SK-N-SH treated with all-trans-retinoic acid at 6 μM for 48 hours (cell line): ENCODE results near the gene RBM33.

Experiments
- ATAC-seq: fragments of 200-7000 bp; cut with Tn5 transposase; 3 replicates; pipeline ENCODE4 v1.9.1; 2020; ENCODE audit warnings: mild to moderate bottlenecking, moderate library complexity
- ARNTL ChIP-seq: fragments of 450-650 bp; formaldehyde crosslinking; IDR thresholded peaks from 2 replicates; pipeline ENCODE4 v1.5.0; 2020; ENCODE audit warnings: low read depth, mild to moderate bottlenecking, moderate library complexity, borderline replicate concordance
- BACH2 ChIP-seq: fragments of 250-450 bp; sonication (Bioruptor Pico); IDR thresholded peaks from 2 replicates; pipeline ENCODE4 v1.9.0; 2021; ENCODE audit warnings: mild to moderate bottlenecking, borderline replicate concordance
- CREB5 ChIP-seq: fragments of 250-450 bp; sonication (Bioruptor Pico); IDR thresholded peaks from 2 replicates; pipeline ENCODE4 v1.5.1; 2020; ENCODE audit warnings: low read depth, mild to moderate bottlenecking, moderate library complexity
- CSDC2 ChIP-seq: fragments of 250-450 bp; sonication (Bioruptor Pico); IDR thresholded peaks from 2 replicates; pipeline ENCODE4 v1.5.0; 2020; ENCODE audit warnings: mild to moderate bottlenecking, moderate library complexity
- CSRNP3 ChIP-seq: fragments of 250-450 bp; sonication (Bioruptor Pico); IDR thresholded peaks from 2 replicates; pipeline ENCODE4 v1.5.1; 2021; ENCODE audit warnings: mild to moderate bottlenecking, moderate library complexity
- GLIS3 ChIP-seq: fragments of 250-450 bp; sonication (Bioruptor Pico); IDR thresholded peaks from 2 replicates; pipeline ENCODE4 v1.5.0; 2020; ENCODE audit warnings: mild to moderate bottlenecking, moderate library complexity
- ISL1 ChIP-seq: fragments of 250-450 bp; sonication (Bioruptor Pico); IDR thresholded peaks from 2 replicates; pipeline ENCODE4 v2.1.2; 2022; ENCODE audit warnings: mild to moderate bottlenecking, moderate library complexity
- OSR1 ChIP-seq: fragments of 250-450 bp; sonication (Bioruptor Pico); IDR thresholded peaks from 2 replicates; pipeline ENCODE4 v1.8.0; 2022; ENCODE audit warnings: moderate library complexity, mild to moderate bottlenecking, inconsistent platforms
- PATZ1 ChIP-seq: fragments of 250-450 bp; sonication (Bioruptor Pico); IDR thresholded peaks from 2 replicates; pipeline ENCODE4 v1.8.0; 2020; ENCODE audit warnings: mild to moderate bottlenecking, moderate library complexity, borderline replicate concordance
- POU6F1 ChIP-seq: fragments of 250-450 bp; sonication (Bioruptor Pico); IDR thresholded peaks from 2 replicates; pipeline ENCODE4 v1.8.0; 2021; ENCODE audit warnings: low read depth, mild to moderate bottlenecking, moderate library complexity, borderline replicate concordance
- PPARA ChIP-seq: fragments of 250-450 bp; sonication (Bioruptor Pico); IDR thresholded peaks from 2 replicates; pipeline ENCODE4 v1.5.0; 2020; ENCODE audit warnings: mild to moderate bottlenecking, borderline replicate concordance
- RARB ChIP-seq: fragments of 250-450 bp; sonication (Bioruptor Pico); IDR thresholded peaks from 2 replicates; pipeline ENCODE4 v1.8.0; 2021; ENCODE audit warnings: mild to moderate bottlenecking, moderate library complexity
- SNAI2 ChIP-seq: fragments of 250-450 bp; sonication (Bioruptor Pico); IDR thresholded peaks from 2 replicates; pipeline ENCODE4 v1.5.0; 2020; ENCODE audit warnings: mild to moderate bottlenecking, moderate library complexity
- TCF4 ChIP-seq: fragments of 250-450 bp; sonication (Bioruptor Pico); IDR thresholded peaks from 2 replicates; pipeline ENCODE4 v1.8.0; 2021; ENCODE audit warnings: mild to moderate bottlenecking, moderate library complexity, borderline replicate concordance
- TOX ChIP-seq: fragments of 250-450 bp; sonication (Bioruptor Pico); IDR thresholded peaks from 2 replicates; pipeline ENCODE4 v1.8.0; 2021; ENCODE audit warnings: mild to moderate bottlenecking, moderate library complexity, borderline replicate concordance
- ZC3H10 ChIP-seq: fragments of 250-450 bp; sonication (Bioruptor Pico); IDR thresholded peaks from 2 replicates; pipeline ENCODE4 v1.5.1; 2021; ENCODE audit warnings: mild to moderate bottlenecking, moderate library complexity
- ZFP3 ChIP-seq: fragments of 250-450 bp; sonication (Bioruptor Pico); IDR thresholded peaks from 2 replicates; pipeline ENCODE4 v1.5.0; 2020; ENCODE audit warnings: mild to moderate bottlenecking, moderate library complexity
- ZFP30 ChIP-seq: fragments of 450-650 bp; formaldehyde crosslinking; IDR thresholded peaks from 2 replicates; pipeline ENCODE4 v1.5.0; 2022; ENCODE audit warnings: mild to moderate bottlenecking, moderate library complexity
- ZNF565 ChIP-seq: fragments of 450-650 bp; formaldehyde crosslinking; conservative IDR thresholded peaks from 2 replicates; pipeline ENCODE4 v1.5.0; 2020; ENCODE audit warnings: low read depth, mild to moderate bottlenecking, moderate library complexity
- ZNF70 ChIP-seq: fragments of 450-650 bp; formaldehyde crosslinking; IDR thresholded peaks from 2 replicates; pipeline ENCODE4 v1.5.0; 2020; ENCODE audit warnings: mild to moderate bottlenecking, moderate library complexity
- ZNF8 ChIP-seq: fragments of 450-650 bp; formaldehyde crosslinking; IDR thresholded peaks from 2 replicates; pipeline ENCODE4 v1.5.0; 2020; ENCODE audit warnings: mild to moderate bottlenecking, moderate library complexity

Gene RBM33

GRCh38 chr7:155820788-155821187 lies 176.3 kb downstream of the RBM33 start (continued):
- TF ChIP-seq POU6F1, result no peak
- no peak for TF ChIP-seq ZC3H10 (CRISPR knock-in tag)

- no peak for TF ChIP-seq CSRNP3 (CRISPR knock-in tag)
- no peak for TF ChIP-seq ZNF8 (CRISPR knock-in tag)
- TF ChIP-seq ARNTL, result no peak
- TF ChIP-seq ZC3H10 (CRISPR knock-in tag), result no peak
- no peak for TF ChIP-seq TCF4 (CRISPR knock-in tag)
- TF ChIP-seq CSDC2 (CRISPR knock-in tag), result no peak
- TF ChIP-seq ISL1 (CRISPR knock-in tag), result no peak
- TF ChIP-seq ZNF70 (CRISPR knock-in tag), result no peak
- TF ChIP-seq ZFP3 (CRISPR knock-in tag), result no peak
- no peak for TF ChIP-seq RARB (CRISPR knock-in tag)
- no peak for TF ChIP-seq GLIS3 (CRISPR knock-in tag)
- TF ChIP-seq CREB5 (CRISPR knock-in tag), result no peak
- no peak for TF ChIP-seq PPARA (CRISPR knock-in tag)
- ATAC-seq, result no peak
Measured at GRCh38 chr7:155821851-155822250, 177.4 kb downstream of the RBM33 start.

- no peak for ATAC-seq
- TF ChIP-seq PATZ1 (CRISPR knock-in tag) (no peak), ZNF565 (CRISPR knock-in tag) (no peak), ZNF8 (CRISPR knock-in tag) (no peak), OSR1 (CRISPR knock-in tag) (no peak), CREB5 (CRISPR knock-in tag) (no peak), PPARA (CRISPR knock-in tag) (no peak), ISL1 (CRISPR knock-in tag) (no peak), ZC3H10 (CRISPR knock-in tag) (no peak), POU6F1 (no peak), BACH2 (CRISPR knock-in tag) (no peak), RARB (CRISPR knock-in tag) (no peak), ZNF70 (CRISPR knock-in tag) (no peak), TOX (no peak), ZFP3 (CRISPR knock-in tag) (no peak), TCF4 (CRISPR knock-in tag) (no peak), CSRNP3 (CRISPR knock-in tag) (no peak), ARNTL (no peak), CSDC2 (CRISPR knock-in tag) (no peak), SNAI2 (CRISPR knock-in tag) (no peak), ZFP30 (CRISPR knock-in tag) (no peak)
Measured at GRCh38 chr7:155824227-155824886, 179.9 kb downstream of the RBM33 start.
